ENCODE data around the gene C2CD3. TPM values are rescaled to one million over a fixed set of nuclear protein-coding genes. Genes with fewer than 3 reads are reported as not detected.
"Not testable (repeated sequence)": the region's sequence is repeated elsewhere in the genome, so short reads cannot be mapped to it uniquely, and the experiment has no call there.

Gene C2CD3
- total and polyA plus RNA-seq, 4 donors, result 18.7 to 23.4 (median 22.4) TPM

- not testable (repeated sequence) for DNase-seq (ENCODE audit: low read depth in 4 of 6, low spot score in 6 of 6); H3K27ac ChIP-seq (ENCODE audit: low read depth, low read length); H3K27me3 ChIP-seq (ENCODE audit: control insufficient read depth, insufficient read depth, low read length); H3K4me1 ChIP-seq (ENCODE audit: control insufficient read depth, insufficient read depth, low read length); H3K4me3 ChIP-seq (ENCODE audit: low read depth, low read length); H3K9me3 ChIP-seq (ENCODE audit: control insufficient read depth, insufficient read depth, low read length)
- H3K36me3 ChIP-seq (ENCODE audit: control insufficient read depth, insufficient read depth, low read length), result peaks cover 26% of the 10 kb centered on the region
- 100% methylated on average over 11 of the region's 33 CpGs for WGBS (ENCODE audit: insufficient coverage)
These were observed 41.7 kb downstream of the C2CD3 start for GRCh38 chr11:74129121-74129520.

- peaks cover 13% of the 10 kb centered on the region for H3K36me3 ChIP-seq (ENCODE audit: control insufficient read depth, insufficient read depth, low read length)
- H3K27me3 ChIP-seq (ENCODE audit: control insufficient read depth, insufficient read depth, low read length), result no peaks in the 10 kb centered on the region
- peak in 1 of 6 donors; percentile 16 for DNase-seq (ENCODE audit: low read depth in 4 of 6, low spot score in 6 of 6)
- H3K4me3 ChIP-seq (ENCODE audit: low read depth, low read length), result no peak overlapping the region
- H3K27ac ChIP-seq (ENCODE audit: low read depth, low read length), result no peak overlapping the region
- H3K9me3 ChIP-seq (ENCODE audit: control insufficient read depth, insufficient read depth, low read length), result no peaks in the 10 kb centered on the region
- no peaks in the 10 kb centered on the region for H3K4me1 ChIP-seq (ENCODE audit: control insufficient read depth, insufficient read depth, low read length)
These were observed 47.8 kb downstream of the C2CD3 start for GRCh38 chr11:74123008-74123448.

GRCh38 chr11:74121804-74122203 is 49.0 kb downstream of the C2CD3 start:
- Histone ChIP-seq H3K27me3 (ENCODE audit: control insufficient read depth, insufficient read depth, low read length) (no peaks in the 10 kb centered on the region), H3K4me3 (ENCODE audit: low read depth, low read length) (no peak overlapping the region), H3K36me3 (ENCODE audit: control insufficient read depth, insufficient read depth, low read length) (peaks cover 15% of the 10 kb centered on the region), H3K27ac (ENCODE audit: low read depth, low read length) (no peak overlapping the region), H3K4me1 (ENCODE audit: control insufficient read depth, insufficient read depth, low read length) (no peaks in the 10 kb centered on the region), H3K9me3 (ENCODE audit: control insufficient read depth, insufficient read depth, low read length) (no peaks in the 10 kb centered on the region)
- no peak for DNase-seq (ENCODE audit: low read depth in 4 of 6, low spot score in 6 of 6)
- WGBS (ENCODE audit: insufficient coverage), result 98% methylated on average over 4 of the region's 5 CpGs

- 100% methylated on average over 2 of the region's 5 CpGs for WGBS (ENCODE audit: insufficient coverage)
- H3K27me3 ChIP-seq (ENCODE audit: control insufficient read depth, insufficient read depth, low read length); H3K4me1 ChIP-seq (ENCODE audit: control insufficient read depth, insufficient read depth, low read length): not testable (repeated sequence)
These were observed 50.4 kb downstream of the C2CD3 start for GRCh38 chr11:74120260-74121035.

GRCh38 chr11:74116719-74117118 is 54.1 kb downstream of the C2CD3 start:
- H3K4me3 ChIP-seq (ENCODE audit: low read depth, low read length), result no peak overlapping the region
- WGBS (ENCODE audit: insufficient coverage), result no CpG with 5 or more reads among the region's 12 CpGs
- no peaks in the 10 kb centered on the region for H3K9me3 ChIP-seq (ENCODE audit: control insufficient read depth, insufficient read depth, low read length)
- no peaks in the 10 kb centered on the region for H3K27me3 ChIP-seq (ENCODE audit: control insufficient read depth, insufficient read depth, low read length)
- H3K4me1 ChIP-seq (ENCODE audit: control insufficient read depth, insufficient read depth, low read length), result no peaks in the 10 kb centered on the region
- H3K36me3 ChIP-seq (ENCODE audit: control insufficient read depth, insufficient read depth, low read length), result peaks cover 24% of the 10 kb centered on the region
- no peak for DNase-seq (ENCODE audit: low read depth in 4 of 6, low spot score in 6 of 6)
- H3K27ac ChIP-seq (ENCODE audit: low read depth, low read length), result no peak overlapping the region

More at GRCh38 chr11:74120260-74121035, 50.4 kb downstream of the C2CD3 start:
- H3K9me3 ChIP-seq (ENCODE audit: control insufficient read depth, insufficient read depth, low read length); DNase-seq (ENCODE audit: low read depth in 4 of 6, low spot score in 6 of 6); H3K4me3 ChIP-seq (ENCODE audit: low read depth, low read length); H3K27ac ChIP-seq (ENCODE audit: low read depth, low read length): not testable (repeated sequence)
- H3K36me3 ChIP-seq (ENCODE audit: control insufficient read depth, insufficient read depth, low read length), result peaks cover 12% of the 10 kb centered on the region

GRCh38 chr11:74112877-74113276 is 57.9 kb downstream of the C2CD3 start:
- Histone ChIP-seq H3K27ac (ENCODE audit: low read depth, low read length) (no peak overlapping the region), H3K9me3 (ENCODE audit: control insufficient read depth, insufficient read depth, low read length) (no peaks in the 10 kb centered on the region), H3K4me1 (ENCODE audit: control insufficient read depth, insufficient read depth, low read length) (no peaks in the 10 kb centered on the region), H3K4me3 (ENCODE audit: low read depth, low read length) (no peak overlapping the region), H3K27me3 (ENCODE audit: control insufficient read depth, insufficient read depth, low read length) (no peaks in the 10 kb centered on the region), H3K36me3 (ENCODE audit: control insufficient read depth, insufficient read depth, low read length) (peaks cover 20% of the 10 kb centered on the region)
- WGBS (ENCODE audit: insufficient coverage), result no CpG with 5 or more reads among the region's 2 CpGs
- DNase-seq (ENCODE audit: low read depth in 4 of 6, low spot score in 6 of 6), result no peak

GRCh38 chr11:74106124-74106523 is 64.7 kb downstream of the C2CD3 start:
- no peak for DNase-seq (ENCODE audit: low read depth in 4 of 6, low spot score in 6 of 6)
- H3K9me3 ChIP-seq (ENCODE audit: control insufficient read depth, insufficient read depth, low read length), result no peaks in the 10 kb centered on the region
- no peaks in the 10 kb centered on the region for H3K4me1 ChIP-seq (ENCODE audit: control insufficient read depth, insufficient read depth, low read length)
- H3K27ac ChIP-seq (ENCODE audit: low read depth, low read length), result no peak overlapping the region
- no peaks in the 10 kb centered on the region for H3K27me3 ChIP-seq (ENCODE audit: control insufficient read depth, insufficient read depth, low read length)
- no peak overlapping the region for H3K4me3 ChIP-seq (ENCODE audit: low read depth, low read length)
- WGBS (ENCODE audit: insufficient coverage), result 100% methylated on average over 1 of the region's 1 CpG
- H3K36me3 ChIP-seq (ENCODE audit: control insufficient read depth, insufficient read depth, low read length), result peaks cover 14% of the 10 kb centered on the region

GRCh38 chr11:74102321-74102720 is 68.5 kb downstream of the C2CD3 start:
- H3K4me1 ChIP-seq (ENCODE audit: control insufficient read depth, insufficient read depth, low read length), result no peaks in the 10 kb centered on the region
- H3K36me3 ChIP-seq (ENCODE audit: control insufficient read depth, insufficient read depth, low read length), result peaks cover 11% of the 10 kb centered on the region
- no peak for DNase-seq (ENCODE audit: low read depth in 4 of 6, low spot score in 6 of 6)
- no peak overlapping the region for H3K4me3 ChIP-seq (ENCODE audit: low read depth, low read length)
- no peaks in the 10 kb centered on the region for H3K9me3 ChIP-seq (ENCODE audit: control insufficient read depth, insufficient read depth, low read length)
- H3K27ac ChIP-seq (ENCODE audit: low read depth, low read length), result no peak overlapping the region
- no peaks in the 10 kb centered on the region for H3K27me3 ChIP-seq (ENCODE audit: control insufficient read depth, insufficient read depth, low read length)

- no peak overlapping the region for H3K4me3 ChIP-seq (ENCODE audit: low read depth, low read length)
These were observed 70.1 kb downstream of the C2CD3 start for GRCh38 chr11:74100735-74101134.

GRCh38 chr11:74100231-74100630 is 70.6 kb downstream of the C2CD3 start:
- no peak overlapping the region for H3K27ac ChIP-seq (ENCODE audit: low read depth, low read length)
- DNase-seq (ENCODE audit: low read depth in 4 of 6, low spot score in 6 of 6), result no peak
- no peaks in the 10 kb centered on the region for H3K9me3 ChIP-seq (ENCODE audit: control insufficient read depth, insufficient read depth, low read length)
- no peaks in the 10 kb centered on the region for H3K4me1 ChIP-seq (ENCODE audit: control insufficient read depth, insufficient read depth, low read length)
- H3K27me3 ChIP-seq (ENCODE audit: control insufficient read depth, insufficient read depth, low read length), result no peaks in the 10 kb centered on the region
- no peak overlapping the region for H3K4me3 ChIP-seq (ENCODE audit: low read depth, low read length)
- H3K36me3 ChIP-seq (ENCODE audit: control insufficient read depth, insufficient read depth, low read length), result peaks cover 6% of the 10 kb centered on the region
- 100% methylated on average over 1 of the region's 2 CpGs for WGBS (ENCODE audit: insufficient coverage)

More at GRCh38 chr11:74100735-74101134, 70.1 kb downstream of the C2CD3 start:
- H3K36me3 ChIP-seq (ENCODE audit: control insufficient read depth, insufficient read depth, low read length), result peaks cover 9% of the 10 kb centered on the region
- no peaks in the 10 kb centered on the region for H3K4me1 ChIP-seq (ENCODE audit: control insufficient read depth, insufficient read depth, low read length)
- H3K27ac ChIP-seq (ENCODE audit: low read depth, low read length), result no peak overlapping the region
- no CpG with 5 or more reads among the region's 1 CpG for WGBS (ENCODE audit: insufficient coverage)
- H3K27me3 ChIP-seq (ENCODE audit: control insufficient read depth, insufficient read depth, low read length), result no peaks in the 10 kb centered on the region
- H3K9me3 ChIP-seq (ENCODE audit: control insufficient read depth, insufficient read depth, low read length), result no peaks in the 10 kb centered on the region
- no peak for DNase-seq (ENCODE audit: low read depth in 4 of 6, low spot score in 6 of 6)
